Liver (tissue), 3 donors: ENCODE measurements around the gene BID.

Source experiments
- CTCF ChIP-seq: fragments of 150-350 bp; IDR thresholded peaks from 2 replicates; pipeline ENCODE4 v1.5.1; 2017; ENCODE audit warnings: improper control_type of control experiment, low read depth, low read length; ENCODE audit not compliant: missing input control
- EGR1 ChIP-seq, 2 donors: IDR thresholded peaks; 2 replicates each; pipeline ENCODE4 v1.6.1; 2016 to 2018; ENCODE audit warnings: antibody characterized with exemption in 2 of 2, low read depth in 2 of 2
- MAX ChIP-seq: IDR thresholded peaks from 2 replicates; pipeline ENCODE4 v1.6.1; 2016; ENCODE audit warnings: antibody characterized with exemption
- REST ChIP-seq: IDR thresholded peaks from 2 replicates; pipeline ENCODE4 v1.6.1; 2016; ENCODE audit warnings: antibody characterized with exemption, mild to moderate bottlenecking
- RXRA ChIP-seq, 2 donors: IDR thresholded peaks; 2 replicates each; pipeline ENCODE4 v1.6.1; 2017 to 2018; ENCODE audit warnings: antibody characterized with exemption in 2 of 2, mild to moderate bottlenecking in 1 of 2
- TAF1 ChIP-seq: conservative IDR thresholded peaks from 2 replicates; pipeline ENCODE4 v1.6.1; 2016; ENCODE audit warnings: antibody characterized with exemption, mild to moderate bottlenecking
- YY1 ChIP-seq: IDR thresholded peaks from 2 replicates; pipeline ENCODE4 v1.6.1; 2016; ENCODE audit warnings: antibody characterized with exemption, mild to moderate bottlenecking
- donor health status: healthy.
- donor health status: healthy.

- no peak for TF ChIP-seq CTCF
- no peak for TF ChIP-seq MAX
- no peak for TF ChIP-seq EGR1 (IDR thresholded peaks at IDR 0.05; ENCODE audit: low read depth in 2 of 2)
- TF ChIP-seq YY1, result no peak
- TF ChIP-seq RXRA (IDR thresholded peaks at IDR 0.05), result no peak
- TF ChIP-seq TAF1, result no peak
- TF ChIP-seq REST, result no peak
Measured at GRCh38 chr22:17726928-17727897, 47.1 kb downstream of the BID start.
